ENCODE measurements around the gene MYO1F. TPM values are rescaled to one million over a fixed set of nuclear protein-coding genes. Genes with fewer than 3 reads are reported as not detected.

Gene MYO1F
- total and polyA plus RNA-seq, 10 of the 15 experiments (the other 5 are each of a cell fraction or from before 2014, with no cell fraction given) = 3.5 to 49.4 (median 31.3) TPM

- H3K4me1 ChIP-seq (ENCODE audit: control insufficient read depth, insufficient read depth, low read length) = peaks cover 7% of the 10 kb centered on the region
- FAIRE-seq (no peak), ATAC-seq (no peak), DNase-seq (ENCODE audit: low read depth, low spot score) (no peak)
- TF ChIP-seq MTA3 (IDR thresholded peaks at IDR 0.05; ENCODE audit: borderline replicate concordance, low read length) = no peak
- POLR2A ChIA-PET = no interaction called here
- in situ Hi-C loops (cut with MboI) = no loop called here
- RAD21 ChIA-PET (ENCODE audit: unreplicated experiment) = no interaction called here
- intact Hi-C loops (cut with micrococcal nuclease; ENCODE audit: unreplicated experiment) = no loop called here
- no peaks in the 10 kb centered on the region for H3K9me3 ChIP-seq (replicated peaks; ENCODE audit: control insufficient read depth, insufficient read depth, low read length)
- H3K4me3 ChIP-seq = no peak overlapping the region
- H4K20me1 ChIP-seq (ENCODE audit: control insufficient read depth, insufficient read depth) = peaks cover 5% of the 10 kb centered on the region
- 99% methylated on average over 62 of the region's 62 CpGs for WGBS (ENCODE audit: insufficient coverage, insufficient replicate concordance, low lambda C conversion rate, missing lambda C conversion rate)
- no peak overlapping the region for H3K9ac ChIP-seq (ENCODE audit: control insufficient read depth, insufficient read depth, low read length)
- peaks cover 7% of the 10 kb centered on the region for H3K79me2 ChIP-seq (ENCODE audit: control insufficient read depth, insufficient read depth, low read length)
- no peak overlapping the region for H3K27ac ChIP-seq (ENCODE audit: control insufficient read depth, insufficient read depth)
- SMC1A ChIA-PET (ENCODE audit: uncharacterized antibody, unreplicated experiment) = no interaction called here
- no peak overlapping the region for H3K4me2 ChIP-seq (ENCODE audit: control insufficient read depth, insufficient read depth)
- BruUV-seq (replicated peaks) = TSS peak; percentile 79
- CTCF ChIA-PET = no interaction called here
- peaks cover 48 to 60% of the 10 kb centered on the region in 2 experiments for H3K36me3 ChIP-seq (ENCODE audit: control insufficient read depth in 2 of 2, insufficient read depth in 2 of 2, low read length in 1 of 2)
- H2AFZ ChIP-seq (ENCODE audit: control insufficient read depth, low read depth, low read length) = no peak overlapping the region
- H3K27me3 ChIP-seq (replicated peaks in 1 of 2; ENCODE audit: control insufficient read depth in 2 of 2, insufficient read depth in 2 of 2, low read length in 1 of 2) = no peaks in the 10 kb centered on the region
Measured at GRCh38 chr19:8485561-8486371, 91.5 kb downstream of the MYO1F start.

- H2AFZ ChIP-seq (ENCODE audit: control insufficient read depth, low read depth, low read length) = no peak overlapping the region
- SMC1A ChIA-PET (ENCODE audit: uncharacterized antibody, unreplicated experiment) = no interaction called here
- H3K36me3 ChIP-seq (ENCODE audit: control insufficient read depth in 2 of 2, insufficient read depth in 2 of 2, low read length in 1 of 2) = peaks cover 51 to 61% of the 10 kb centered on the region in 2 experiments
- no peak overlapping the region for H3K4me3 ChIP-seq
- peaks cover 10% of the 10 kb centered on the region for H4K20me1 ChIP-seq (ENCODE audit: control insufficient read depth, insufficient read depth)
- in situ Hi-C loops (cut with MboI) (no loop called here), intact Hi-C loops (cut with micrococcal nuclease; ENCODE audit: unreplicated experiment) (no loop called here)
- POLR2A ChIA-PET = no interaction called here
- H3K4me2 ChIP-seq (ENCODE audit: control insufficient read depth, insufficient read depth) = no peak overlapping the region
- H3K4me1 ChIP-seq (ENCODE audit: control insufficient read depth, insufficient read depth, low read length) = peaks cover 7% of the 10 kb centered on the region
- RAD21 ChIA-PET (ENCODE audit: unreplicated experiment) = no interaction called here
- ATAC-seq = no peak
- H3K27ac ChIP-seq (ENCODE audit: control insufficient read depth, insufficient read depth) = no peak overlapping the region
- H3K9me3 ChIP-seq (replicated peaks; ENCODE audit: control insufficient read depth, insufficient read depth, low read length) = no peaks in the 10 kb centered on the region
- TF ChIP-seq MYC (IDR thresholded peaks at IDR 0.05; ENCODE audit: insufficient read depth, insufficient read length, insufficient replicate concordance, low read length, severe bottlenecking) = no peak
- TF ChIP-seq CHD2 (IDR thresholded peaks at IDR 0.05; ENCODE audit: borderline replicate concordance, low read depth, low read length) = no peak
- TF ChIP-seq HDGF (IDR thresholded peaks at IDR 0.05) = no peak
- no peak for TF ChIP-seq EGR1 (IDR thresholded peaks at IDR 0.05; ENCODE audit: borderline replicate concordance in 1 of 2, low read depth in 2 of 2, low read length in 2 of 2)
- H3K79me2 ChIP-seq (ENCODE audit: control insufficient read depth, insufficient read depth, low read length) = peaks cover 11% of the 10 kb centered on the region
- DNase-seq (ENCODE audit: low read depth, low spot score) = no peak
- CTCF ChIA-PET = interaction anchor here (0.6 kb wide), 1 partner anchor 95 kb away, joined by 3 read pairs; no protein-coding TSS in a partner anchor
- no peak for FAIRE-seq
- no peaks in the 10 kb centered on the region for H3K27me3 ChIP-seq (replicated peaks in 1 of 2; ENCODE audit: control insufficient read depth in 2 of 2, insufficient read depth in 2 of 2, low read length in 1 of 2)
- no peak overlapping the region for H3K9ac ChIP-seq (ENCODE audit: control insufficient read depth, insufficient read depth, low read length)
- BruUV-seq (replicated peaks) = no TSS peak
- 94% methylated on average over 18 of the region's 18 CpGs for WGBS (ENCODE audit: insufficient coverage, insufficient replicate concordance, low lambda C conversion rate, missing lambda C conversion rate)
Measured at GRCh38 chr19:8484331-8484894, 92.8 kb downstream of the MYO1F start.
